SU-DHL-6 (cell line): ENCODE data around the gene NOS1.
"Not testable (repeated sequence)": the region's sequence is repeated elsewhere in the genome, so short reads cannot be mapped to it uniquely, and the experiment has no call there.

Experiments used
- H2AFZ ChIP-seq: fragments of 200-600 bp; sonication (generic); 2 replicates; pipeline ENCODE4 v1.6.1; 2014; ENCODE audit warnings: low read depth, mild to moderate bottlenecking, moderate library complexity, mixed read lengths, antibody characterized with exemption, low read length; ENCODE audit not compliant: severe bottlenecking
- H3F3A ChIP-seq: fragments of 200-600 bp; shearing (Covaris generic); 2 replicates; pipeline ENCODE4 v1.6.0; 2016; ENCODE audit warnings: antibody characterized with exemption, mild to moderate bottlenecking; ENCODE audit not compliant: insufficient read depth
- H3K27ac ChIP-seq: fragments of 200-600 bp; sonication (generic); 2 replicates; pipeline ENCODE4 v1.5.1; 2016; ENCODE audit warnings: low read depth, mild to moderate bottlenecking, low read length, moderate library complexity, mixed read lengths
- H3K27me3 ChIP-seq: fragments of 200-600 bp; sonication (generic), shearing (Covaris generic); 2 replicates; pipeline ENCODE4 v1.6.0; 2014; ENCODE audit warnings: mild to moderate bottlenecking, low read length
- H3K36me3 ChIP-seq: fragments of 200-600 bp; sonication (generic); 2 replicates; pipeline ENCODE4 v1.6.1; 2014; ENCODE audit warnings: mild to moderate bottlenecking, low read length, mixed read lengths
- H3K4me2 ChIP-seq: fragments of 300-600, 200-600 bp; shearing (Covaris generic), sonication (generic); 2 replicates; pipeline ENCODE4 v1.6.0; 2014; ENCODE audit warnings: low read length, low read depth, mild to moderate bottlenecking; ENCODE audit not compliant: poor library complexity, severe bottlenecking
- H3K4me3 ChIP-seq: fragments of 200-600 bp; sonication (generic); 2 replicates; pipeline ENCODE4 v1.5.1; 2014; ENCODE audit warnings: antibody characterized with exemption, low read length, mild to moderate bottlenecking, mixed read lengths; ENCODE audit not compliant: insufficient read depth, poor library complexity, severe bottlenecking
- H3K79me2 ChIP-seq: fragments of 200-600 bp; sonication (generic); 2 replicates; pipeline ENCODE4 v1.6.1; 2014; ENCODE audit warnings: mild to moderate bottlenecking, low read length, moderate library complexity; ENCODE audit not compliant: insufficient read depth
- H3K9ac ChIP-seq: fragments of 200-600 bp; sonication (generic); 2 replicates; pipeline ENCODE4 v1.7.0; 2014; ENCODE audit warnings: mild to moderate bottlenecking, low read length
- H3K9me2 ChIP-seq: fragments of 200-600 bp; sonication (generic); replicated peaks from 2 replicates; pipeline ENCODE4 v1.6.1; 2014; ENCODE audit warnings: low read length; ENCODE audit not compliant: insufficient read depth
- H3K9me3 ChIP-seq: fragments of 200-600 bp; sonication (generic); 2 replicates; pipeline ENCODE4 v1.6.1; 2014; ENCODE audit warnings: low read length, mixed read lengths; ENCODE audit not compliant: insufficient read depth
- H4K20me1 ChIP-seq: fragments of 200-600 bp; sonication (generic); 2 replicates; pipeline ENCODE4 v1.6.1; 2014; ENCODE audit warnings: low read depth, mild to moderate bottlenecking, antibody characterized with exemption, low read length, moderate library complexity, mixed read lengths
- CTCF ChIP-seq: fragments of 200-600 bp; sonication (generic); IDR thresholded peaks from one replicate; pipeline ENCODE4 v1.5.1; 2017; ENCODE audit warnings: antibody characterized with exemption, mild to moderate bottlenecking, low read length, moderate library complexity; ENCODE audit not compliant: insufficient read depth, poor library complexity, severe bottlenecking
- EZH2phosphoT487 ChIP-seq: fragments of 200-600 bp; sonication (generic), shearing (Covaris generic); conservative IDR thresholded peaks from 2 replicates; pipeline ENCODE4 v1.6.1; 2018; ENCODE audit warnings: mild to moderate bottlenecking, antibody characterized with exemption, low read length, moderate library complexity, mixed read lengths

The NOS1 gene

DNA sequence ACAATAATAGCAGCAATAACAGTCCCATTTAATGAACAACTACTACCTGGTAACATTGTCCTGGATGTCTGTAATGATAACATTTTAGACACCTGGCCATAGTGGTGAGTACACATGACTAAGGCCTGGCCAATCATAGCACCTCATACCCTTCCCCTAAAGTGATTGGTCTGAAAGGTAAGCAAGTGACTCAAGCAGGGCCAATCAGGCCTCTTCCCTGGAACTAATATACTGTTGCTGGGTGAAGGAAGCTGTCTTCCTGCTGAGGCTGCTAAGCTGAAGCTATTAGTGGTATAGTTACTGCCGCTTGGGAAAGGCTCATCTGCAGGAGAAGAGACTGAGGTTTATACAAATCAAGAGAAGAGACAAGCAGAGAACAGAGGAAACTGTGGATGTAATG lies 18.7 kb upstream of the NOS1 start:
- TF ChIP-seq EZH2phosphoT487 (no peak), CTCF (no peak)
- Histone ChIP-seq H3F3A (no peaks in the 10 kb centered on the region), H3K4me2 (no peak overlapping the region), H3K36me3 (no peaks in the 10 kb centered on the region), H3K9me3 (no peaks in the 10 kb centered on the region), H3K27ac (no peak overlapping the region), H3K9me2 (no peaks in the 10 kb centered on the region), H3K27me3 (no peaks in the 10 kb centered on the region), H4K20me1 (no peaks in the 10 kb centered on the region), H3K4me3 (no peak overlapping the region), H2AFZ (no peak overlapping the region), H3K79me2 (no peaks in the 10 kb centered on the region), H3K9ac (no peak overlapping the region)

DNA sequence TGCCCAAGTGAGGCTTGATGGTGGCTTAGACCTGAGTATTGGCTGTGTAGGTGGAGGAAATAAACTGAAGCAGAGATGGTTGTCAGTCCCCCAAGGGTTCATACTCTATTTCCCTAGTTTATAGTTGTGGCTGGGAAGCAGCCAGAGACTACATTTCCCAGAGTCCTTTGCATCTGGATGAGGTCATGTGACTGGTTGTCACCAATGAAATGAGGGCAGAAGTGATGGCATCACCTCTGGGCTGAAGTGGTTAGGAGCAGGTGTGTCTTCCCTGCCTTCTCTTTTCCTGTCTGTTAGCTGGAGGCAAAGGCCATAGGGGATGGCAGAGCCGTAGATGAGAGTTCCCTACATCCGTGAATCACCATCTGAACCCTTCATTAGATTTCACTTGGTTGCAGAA lies 16.3 kb upstream of the NOS1 start:
- Histone ChIP-seq H3K9me2 (no peaks in the 10 kb centered on the region), H3F3A (no peaks in the 10 kb centered on the region), H3K9me3 (no peaks in the 10 kb centered on the region), H4K20me1 (no peaks in the 10 kb centered on the region), H2AFZ (no peak overlapping the region), H3K4me3 (no peak overlapping the region), H3K36me3 (no peaks in the 10 kb centered on the region), H3K9ac (no peak overlapping the region), H3K4me2 (no peak overlapping the region), H3K79me2 (no peaks in the 10 kb centered on the region), H3K27me3 (no peaks in the 10 kb centered on the region), H3K27ac (no peak overlapping the region)
- TF ChIP-seq CTCF (no peak), EZH2phosphoT487 (no peak)

DNA sequence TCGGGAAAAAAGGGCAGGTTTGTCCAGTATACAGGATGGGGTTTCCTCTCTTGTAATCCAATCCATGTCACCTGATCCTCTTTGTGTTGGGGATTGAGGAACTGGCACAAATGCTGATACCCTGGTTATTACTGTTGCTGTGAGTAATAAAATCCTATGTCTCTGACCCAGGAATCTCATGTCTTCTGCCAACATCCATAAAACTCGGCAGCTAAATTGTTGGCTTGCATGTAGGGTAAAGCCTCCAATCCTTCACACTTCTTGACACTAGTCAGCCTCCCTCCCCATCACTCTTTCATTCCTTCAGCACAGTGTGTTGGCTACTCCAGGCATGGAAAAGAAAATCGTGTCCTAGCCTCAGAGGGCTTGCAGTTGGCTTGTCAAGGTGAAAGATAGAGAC lies 9.2 kb upstream of the NOS1 start:
- H4K20me1 ChIP-seq: no peaks in the 10 kb centered on the region
- H3K36me3 ChIP-seq: no peaks in the 10 kb centered on the region
- no peaks in the 10 kb centered on the region for H3K9me3 ChIP-seq
- TF ChIP-seq EZH2phosphoT487 (no peak), CTCF (no peak)
- H3K27ac ChIP-seq: no peak overlapping the region
- H3K4me2 ChIP-seq: no peak overlapping the region
- H3K9ac ChIP-seq: no peak overlapping the region
- no peaks in the 10 kb centered on the region for H3F3A ChIP-seq
- H3K79me2 ChIP-seq: no peaks in the 10 kb centered on the region
- no peaks in the 10 kb centered on the region for H3K9me2 ChIP-seq
- H3K4me3 ChIP-seq: no peak overlapping the region
- H2AFZ ChIP-seq: no peak overlapping the region
- H3K27me3 ChIP-seq: no peaks in the 10 kb centered on the region

DNA sequence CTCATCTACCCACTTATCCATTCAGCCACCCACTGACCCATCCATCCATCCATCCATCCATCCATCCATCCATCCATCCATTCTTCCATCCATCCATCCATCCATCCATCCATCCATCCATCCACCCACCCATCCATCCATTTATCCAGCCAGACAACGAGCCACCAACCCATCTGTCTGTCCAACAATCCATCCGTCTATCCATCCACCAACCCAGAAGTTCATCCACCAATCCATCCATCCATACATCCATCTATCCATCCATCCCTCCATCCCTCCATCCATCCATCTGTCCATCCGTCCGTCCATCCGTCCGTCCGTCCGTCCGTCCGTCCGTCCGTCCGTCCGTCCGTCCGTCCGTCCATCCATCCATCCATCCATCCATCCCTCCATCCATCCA lies 8.6 kb upstream of the NOS1 start:
- not testable (repeated sequence) for H3K4me2 ChIP-seq, H3K27me3 ChIP-seq, H3K27ac ChIP-seq, H4K20me1 ChIP-seq, H3K4me3 ChIP-seq, H2AFZ ChIP-seq, H3F3A ChIP-seq, H3K9ac ChIP-seq, H3K79me2 ChIP-seq, H3K36me3 ChIP-seq, H3K9me2 ChIP-seq, H3K9me3 ChIP-seq
